HepG2 (cell line): ENCODE data around the gene SUCLG2. TPM values are rescaled to one million over a fixed set of nuclear protein-coding genes. Genes with fewer than 3 reads are reported as not detected.

Experiments used
- CREB3 ChIP-seq: sonication (generic); formaldehyde crosslinking; IDR thresholded peaks from 2 replicates; pipeline ENCODE4 v1.5.0; 2020; ENCODE audit warnings: missing genetic modification reagents
- FOXP1 ChIP-seq, 2 experiments: fragments of 450-650 bp in 1 of 2; IDR thresholded peaks; 2 replicates each; pipeline ENCODE4 v1.6.1; 2017 to 2018; ENCODE audit warnings: antibody characterized with exemption in 1 of 2
- HOXA3 ChIP-seq: sonication (generic); formaldehyde crosslinking; IDR thresholded peaks from 2 replicates; pipeline ENCODE4 v1.5.0; 2020; ENCODE audit warnings: missing genetic modification reagents
- HOXA7 ChIP-seq: sonication (generic); formaldehyde crosslinking; IDR thresholded peaks from 2 replicates; pipeline ENCODE4 v1.8.1; 2022; ENCODE audit warnings: mild to moderate bottlenecking, missing genetic modification reagents, moderate library complexity
- KDM5B ChIP-seq: sonication (generic); formaldehyde crosslinking; IDR thresholded peaks from 2 replicates; pipeline ENCODE4 v1.4.0; 2020; ENCODE audit warnings: missing genetic modification reagents, mild to moderate bottlenecking, borderline replicate concordance
- KLF13 ChIP-seq: sonication (generic); formaldehyde crosslinking; IDR thresholded peaks from 2 replicates; pipeline ENCODE4 v1.4.0; 2020; ENCODE audit warnings: mild to moderate bottlenecking, missing genetic modification reagents
- MLLT10 ChIP-seq: sonication (generic); formaldehyde crosslinking; IDR thresholded peaks from 2 replicates; pipeline ENCODE4 v1.4.0; 2020; ENCODE audit warnings: missing genetic modification reagents
- NCOR1 ChIP-seq: fragments of 200-600 bp; sonication (generic); IDR thresholded peaks from 2 replicates; pipeline ENCODE4 v1.7.0; 2017; ENCODE audit warnings: antibody characterized with exemption, low read length, borderline replicate concordance
- NKX3-1 ChIP-seq: sonication (generic); formaldehyde crosslinking; IDR thresholded peaks from 2 replicates; pipeline ENCODE4 v1.5.0; 2020; ENCODE audit warnings: missing genetic modification reagents
- NR2F1 ChIP-seq, 2 experiments: fragments of 450-650 bp in 1 of 2; formaldehyde crosslinking in 1 of 2; IDR thresholded peaks; 2 replicates each; pipeline versions ENCODE4 v1.5.0 to v1.6.1; 2016 to 2020; ENCODE audit warnings: mild to moderate bottlenecking in 1 of 2, missing compliant biosample characterization in 1 of 2, missing genetic modification reagents in 1 of 2, moderate library complexity in 1 of 2
- PAXIP1 ChIP-seq: sonication (generic); formaldehyde crosslinking; conservative IDR thresholded peaks from 2 replicates; pipeline ENCODE4 v1.4.0; 2020; ENCODE audit warnings: mild to moderate bottlenecking, missing genetic modification reagents, moderate library complexity
- POGZ ChIP-seq: sonication (generic); formaldehyde crosslinking; IDR thresholded peaks from 2 replicates; pipeline ENCODE4 v1.4.0; 2020; ENCODE audit warnings: mild to moderate bottlenecking, missing genetic modification reagents
- POLR2G ChIP-seq: fragments of 200-400 bp; formaldehyde crosslinking; IDR thresholded peaks from 2 replicates; pipeline ENCODE4 v1.6.1; 2018; ENCODE audit warnings: mild to moderate bottlenecking, low read depth, low read length, moderate library complexity
- SATB2 ChIP-seq: sonication (generic); formaldehyde crosslinking; IDR thresholded peaks from 2 replicates; pipeline ENCODE4 v1.5.0; 2020; ENCODE audit warnings: missing genetic modification reagents
- SOX5 ChIP-seq: IDR thresholded peaks from 2 replicates; pipeline ENCODE4 v1.6.1; 2016; ENCODE audit warnings: borderline replicate concordance
- TRIM24 ChIP-seq: sonication (generic); formaldehyde crosslinking; IDR thresholded peaks from 2 replicates; pipeline ENCODE4 v1.8.0; 2022; ENCODE audit warnings: mild to moderate bottlenecking, missing genetic modification reagents
- YY1 ChIP-seq: IDR thresholded peaks from 2 replicates; pipeline ENCODE4 v1.6.1; 2011; ENCODE audit warnings: low read length, low read depth, moderate library complexity, mild to moderate bottlenecking; ENCODE audit not compliant: insufficient read depth, insufficient replicate concordance
- ZBTB20 ChIP-seq: sonication (generic); formaldehyde crosslinking; IDR thresholded peaks from 2 replicates; pipeline ENCODE4 v1.8.1; 2023; ENCODE audit warnings: missing genetic modification reagents, low read depth, mild to moderate bottlenecking, borderline replicate concordance
- ZFP41 ChIP-seq: sonication (generic); formaldehyde crosslinking; IDR thresholded peaks from 2 replicates; pipeline ENCODE4 v1.4.0; 2020; ENCODE audit warnings: mild to moderate bottlenecking, missing genetic modification reagents, borderline replicate concordance
- ZNF230 ChIP-seq: sonication (generic); formaldehyde crosslinking; IDR thresholded peaks from 2 replicates; pipeline ENCODE4 v1.4.0; 2020; ENCODE audit warnings: mild to moderate bottlenecking, missing genetic modification reagents
- ZNF350 ChIP-seq: sonication (generic); formaldehyde crosslinking; IDR thresholded peaks from 2 replicates; pipeline ENCODE4 v1.4.0; 2020; ENCODE audit warnings: mild to moderate bottlenecking, low read depth, missing genetic modification reagents, borderline replicate concordance
- ZNF619 ChIP-seq: sonication (generic); formaldehyde crosslinking; IDR thresholded peaks from 2 replicates; pipeline ENCODE4 v1.4.0; 2020; ENCODE audit warnings: mild to moderate bottlenecking, missing genetic modification reagents
- ZNF644 ChIP-seq: IDR thresholded peaks from 2 replicates; pipeline ENCODE4 v1.6.1; 2016; ENCODE audit warnings: low read depth
- ZNF746 ChIP-seq: sonication (generic); formaldehyde crosslinking; IDR thresholded peaks from 2 replicates; pipeline ENCODE4 v1.8.0; 2022; ENCODE audit warnings: mild to moderate bottlenecking, missing genetic modification reagents
- polyA plus RNA-seq, 8 experiments: library from polyadenylated mRNA; depleted of rRNA in 3 of 8; stranded (reverse) in 7 of 8; unstranded in 1 of 8; fragments of >200 nt; fragmentation: Illumina TruSeq in 4 of 8; extraction: Trizol in 4 of 8; gene quantifications; 2 replicates each; pipeline versions ENCODE4 v1.2.1 to v1.2.3, GENCODE V29; 2011 to 2016; ENCODE audit warnings: low read depth in 4 of 8, missing spikeins in 1 of 8, mixed read lengths in 1 of 8; ENCODE audit not compliant: insufficient read depth in 1 of 8
- total RNA-seq, 5 experiments: library from RNA; depleted of rRNA; stranded (reverse); fragments of >200 nt; fragmentation: Illumina TruSeq; extraction: Trizol; gene quantifications; 2 replicates each; pipeline ENCODE4 v1.2.3, GENCODE V29; 2016; ENCODE audit warnings: low read depth in 1 of 5
- TF ChIP-seq, protein P1 (sequence below): sonication (generic); formaldehyde crosslinking; IDR thresholded peaks from 2 replicates; pipeline ENCODE4 v1.5.1; 2020; ENCODE audit warnings: mild to moderate bottlenecking, missing genetic modification reagents, borderline replicate concordance

SUCLG2 gene
- total and polyA plus RNA-seq, 2 of the 13 experiments (the other 11 are each of a cell fraction or from before 2014, with no cell fraction given): 21.4 to 64.9 TPM

DNA sequence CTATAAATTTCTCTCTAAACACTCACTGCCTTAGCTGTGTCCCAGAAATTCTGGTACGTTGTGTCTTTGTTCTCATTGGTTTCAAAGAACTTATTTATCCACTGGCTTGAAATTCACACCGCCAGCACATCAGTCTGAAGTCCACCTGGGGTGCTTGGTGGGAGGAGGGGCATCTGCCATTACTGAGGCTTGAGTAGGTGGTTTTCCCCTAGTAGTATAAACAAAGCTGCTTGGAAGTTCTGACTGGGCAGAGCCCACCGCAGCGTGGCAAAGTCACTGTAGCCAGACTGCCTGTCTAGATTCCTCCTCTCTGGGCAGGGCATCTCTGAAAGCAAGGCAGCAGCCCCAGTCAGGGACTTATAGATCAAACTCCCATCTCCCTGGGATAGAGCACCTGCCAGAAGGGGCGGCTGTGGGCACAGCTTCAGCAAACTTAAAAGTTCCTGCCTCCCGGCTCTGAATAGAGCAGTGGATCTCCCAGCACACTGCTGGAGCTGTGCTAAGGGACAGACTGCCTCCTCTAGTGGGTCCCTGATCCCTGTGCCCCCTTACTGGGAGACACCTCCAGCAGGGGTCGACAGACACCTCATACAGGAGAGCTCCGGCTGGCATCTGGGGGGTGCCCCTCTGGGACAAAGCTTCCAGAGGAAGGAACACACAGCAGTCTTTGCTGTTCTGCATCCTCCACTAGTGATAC is 114.1 kb downstream of the SUCLG2 start (continued):
- TF ChIP-seq PAXIP1 (CRISPR knock-in tag) (peak; percentile 70), TRIM24 (CRISPR knock-in tag) (no peak), HOXA7 (CRISPR knock-in tag) (no peak), KLF13 (no peak), ZNF230 (CRISPR knock-in tag) (no peak), FOXP1 (IDR thresholded peaks at IDR 0.05) (no peak), FOXP1 (CRISPR knock-in tag; IDR thresholded peaks at IDR 0.05) (no peak; the same call in 1 of the 2 replicates), MLLT10 (CRISPR knock-in tag) (no peak), HOXA3 (CRISPR knock-in tag) (peak; percentile 58; the same call in 1 of the 2 replicates), SATB2 (CRISPR knock-in tag) (no peak), POGZ (CRISPR knock-in tag) (peak; percentile 34), POLR2G (no peak), NR2F1 (CRISPR knock-in tag; IDR thresholded peaks at IDR 0.05) (no peak), ZNF644 (CRISPR knock-in tag) (0 out of 2 replicates have a peak, but pooled peaks have one; percentile 49), ZBTB20 (CRISPR knock-in tag) (no peak), NKX3-1 (no peak), NCOR1 (peak; percentile 51; the same call in 1 of the 2 replicates), YY1 (peak; percentile 24), ZFP41 (CRISPR knock-in tag) (no peak), KDM5B (CRISPR knock-in tag) (no peak), ZNF619 (no peak), CREB3 (CRISPR knock-in tag) (no peak), SOX5 (peak; percentile 34; the same call in 1 of the 2 replicates), ZNF350 (no peak), ZNF746 (CRISPR knock-in tag) (no peak)
- TF ChIP-seq, protein P1, sequence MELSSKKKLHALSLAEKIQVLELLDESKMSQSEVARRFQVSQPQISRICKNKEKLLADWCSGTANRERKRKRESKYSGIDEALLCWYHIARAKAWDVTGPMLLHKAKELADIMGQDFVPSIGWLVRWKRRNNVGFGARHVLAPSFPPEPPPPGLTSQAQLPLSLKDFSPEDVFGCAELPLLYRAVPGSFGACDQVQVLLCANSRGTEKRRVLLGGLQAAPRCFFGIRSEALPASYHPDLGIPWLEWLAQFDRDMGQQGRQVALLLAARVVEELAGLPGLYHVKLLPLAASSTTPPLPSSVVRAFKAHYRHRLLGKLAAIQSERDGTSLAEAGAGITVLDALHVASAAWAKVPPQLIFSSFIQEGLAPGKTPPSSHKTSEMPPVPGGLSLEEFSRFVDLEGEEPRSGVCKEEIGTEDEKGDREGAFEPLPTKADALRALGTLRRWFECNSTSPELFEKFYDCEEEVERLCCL (CRISPR knock-in tag): no peak
